AG10803 (cell line): ENCODE results near the gene ZNF524.

ENCODE experiments used
- DNase-seq: peaks from one replicate; pipeline ENCODE4 v3.0.0; 2010; ENCODE audit warnings: low read depth
- H3K4me3 ChIP-seq: 2 replicates; pipeline ENCODE4 v1.5.1; 2011; ENCODE audit warnings: mild to moderate bottlenecking, low read length, control low read depth
- CTCF ChIP-seq: conservative IDR thresholded peaks from 2 replicates; pipeline ENCODE4 v1.5.1; 2011; ENCODE audit warnings: mild to moderate bottlenecking, low read length, control low read depth, inconsistent platforms

The ZNF524 gene, protein sequence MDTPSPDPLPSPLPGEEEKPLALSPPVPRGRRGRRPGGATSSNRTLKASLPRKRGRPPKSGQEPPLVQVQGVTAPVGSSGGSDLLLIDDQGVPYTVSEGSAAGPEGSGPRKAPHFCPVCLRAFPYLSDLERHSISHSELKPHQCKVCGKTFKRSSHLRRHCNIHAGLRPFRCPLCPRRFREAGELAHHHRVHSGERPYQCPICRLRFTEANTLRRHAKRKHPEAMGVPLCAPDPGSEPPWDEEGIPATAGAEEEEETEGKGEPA

GRCh38 chr19:55599842-55600661 lies at the start of gene ZNF524:
ZNF524 (plus strand) TSS chr19:55600288; CDS start chr19:55602113, 1,825 bp downstream.
- DNase-seq = peak; percentile 82
- H3K4me3 ChIP-seq = peak within 1 kb of the TSS; percentile 89
- TF ChIP-seq CTCF = no peak

DNA sequence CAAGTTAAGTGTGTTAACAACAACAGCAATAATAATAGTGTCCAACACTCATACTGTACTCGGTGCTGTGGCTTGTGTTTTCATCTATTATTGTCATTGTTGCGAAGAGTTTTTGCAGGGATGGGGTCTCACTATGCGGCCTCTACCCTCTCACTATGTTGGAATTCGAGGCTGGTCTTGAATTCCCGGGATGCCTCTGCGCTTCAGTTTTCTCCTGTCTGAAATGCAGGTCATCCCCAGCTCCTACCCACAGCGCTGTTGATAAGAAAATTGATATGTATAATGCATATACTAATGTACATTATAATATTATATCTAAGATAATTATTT lies 49.8 kb upstream of the ZNF524 start:
- no peak for TF ChIP-seq CTCF
- DNase-seq = no peak
- no peak overlapping the region; the same call in 1 of the 2 replicates for H3K4me3 ChIP-seq

DNA sequence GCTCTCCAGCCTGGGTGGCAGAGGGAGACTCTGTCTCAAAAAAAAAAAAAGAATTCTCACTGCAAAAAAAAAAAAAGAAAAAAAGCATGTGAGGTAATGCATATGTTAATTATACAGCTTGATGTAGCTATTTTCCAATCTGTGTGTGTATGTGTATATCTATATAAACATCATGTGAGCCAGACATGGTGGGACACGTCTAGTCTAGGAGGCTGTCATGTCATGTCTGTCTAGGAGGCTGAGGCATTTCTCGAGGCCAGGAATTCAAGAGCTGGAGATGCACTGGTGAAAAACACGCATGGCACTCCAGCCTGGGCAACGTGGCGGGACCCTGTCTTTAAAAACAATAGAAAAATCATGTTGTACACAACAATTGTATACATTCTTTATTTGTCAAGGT lies 47.9 kb upstream of the ZNF524 start:
- no peak overlapping the region for H3K4me3 ChIP-seq
- no peak for TF ChIP-seq CTCF
- no peak for DNase-seq

GRCh38 chr19:55552620-55553019 lies 47.5 kb upstream of the ZNF524 start:
- no peak for TF ChIP-seq CTCF
- peak; percentile 94 for DNase-seq
- no peak overlapping the region for H3K4me3 ChIP-seq

DNA sequence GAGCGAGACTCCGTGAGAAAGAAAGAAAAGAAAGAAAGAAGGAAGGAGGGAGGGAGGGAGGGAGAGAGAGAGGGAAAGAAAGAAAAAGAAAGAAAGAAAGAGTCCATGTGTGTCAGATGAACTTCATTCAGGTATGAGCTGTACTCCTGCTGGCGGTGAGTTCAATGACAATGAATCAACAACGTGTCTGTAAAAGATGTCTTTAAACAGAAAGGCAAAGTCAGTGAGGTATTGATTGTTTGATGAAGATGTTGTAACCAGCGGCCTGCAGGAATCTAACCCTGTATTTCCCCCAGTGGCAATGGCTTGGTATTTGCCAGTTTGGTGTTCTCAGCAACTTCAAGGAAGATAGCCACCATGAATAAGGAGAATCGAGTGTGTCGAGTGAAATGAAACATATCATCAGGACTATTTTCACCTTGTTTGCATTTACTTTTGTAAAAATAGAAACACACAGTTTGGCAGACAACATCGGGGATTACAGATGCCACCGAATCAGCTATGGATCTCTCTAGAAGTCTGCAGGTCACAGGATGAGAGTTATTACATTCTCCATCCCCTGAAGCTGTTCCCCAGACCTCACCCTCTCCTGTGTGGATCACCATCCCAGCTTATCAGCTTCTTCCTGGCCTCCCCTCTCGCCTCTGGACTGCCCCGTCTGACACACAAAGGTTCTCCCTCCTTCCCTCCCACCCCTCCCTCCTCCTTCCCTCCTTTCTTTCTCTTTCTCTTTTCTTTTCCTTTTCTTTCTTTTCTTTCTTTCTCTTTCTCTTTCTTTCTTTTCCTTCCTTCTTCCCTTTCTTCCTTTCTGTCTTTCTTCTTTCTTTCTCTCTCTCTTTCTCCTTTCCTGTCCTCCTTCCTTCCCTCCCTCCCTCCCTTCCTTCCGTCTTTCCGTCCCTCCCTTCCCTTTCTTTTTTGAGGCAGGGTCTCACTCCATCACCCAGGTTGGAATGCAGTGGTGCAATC lies 46.6 kb upstream of the ZNF524 start:
- H3K4me3 ChIP-seq = no peak overlapping the region

DNA sequence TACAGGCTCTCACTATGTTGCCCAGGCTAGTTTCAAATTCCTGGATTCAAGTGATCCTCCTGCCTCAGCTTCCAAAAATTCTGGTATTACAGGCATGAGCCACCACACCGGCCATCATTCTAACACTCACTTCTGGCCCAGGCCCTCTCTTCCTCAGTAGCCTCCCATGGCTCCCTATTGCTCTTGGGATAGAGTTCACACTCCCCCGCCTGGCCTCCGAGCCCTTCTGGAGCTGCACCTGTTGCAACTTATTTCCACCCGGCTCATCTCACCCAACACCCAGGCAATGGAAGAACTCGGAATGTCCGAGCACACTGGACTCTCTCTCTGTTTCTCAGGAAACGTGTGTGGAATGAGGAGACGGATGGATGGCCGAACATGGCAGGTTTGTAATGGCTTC lies 45.8 kb upstream of the ZNF524 start:
- no peak for DNase-seq
- no peak for TF ChIP-seq CTCF
- H3K4me3 ChIP-seq = no peak overlapping the region

More for the DNA sequence above, 46.6 kb upstream of the ZNF524 start:
- no peak for DNase-seq
- peak; percentile 22; the same call in 1 of the 2 replicates for TF ChIP-seq CTCF
